Left ventricle myocardium inferior (tissue), 1 donor: ENCODE data around the gene CDH4. TPM values are rescaled to one million over a fixed set of nuclear protein-coding genes. Genes with fewer than 3 reads are reported as not detected.

ENCODE experiments used
- DNase-seq: peaks from one replicate; pipeline ENCODE4 v3.0.0-alpha.2; 2020
- H3K27ac ChIP-seq: fragments of 200-600 bp; replicated peaks from 2 replicates; pipeline ENCODE4 v1.8.0; 2021
- H3K27me3 ChIP-seq: fragments of 200-600 bp; 2 replicates; pipeline ENCODE4 v1.8.0; 2021; ENCODE audit warnings: low read depth
- H3K36me3 ChIP-seq: fragments of 200-600 bp; 2 replicates; pipeline ENCODE4 v1.8.0; 2021
- H3K4me1 ChIP-seq: fragments of 200-600 bp; 2 replicates; pipeline ENCODE4 v1.8.0; 2021
- H3K4me3 ChIP-seq: fragments of 200-600 bp; 2 replicates; pipeline ENCODE4 v1.8.0; 2021; ENCODE audit warnings: mild to moderate bottlenecking, moderate library complexity
- H3K9me3 ChIP-seq: fragments of 200-600 bp; replicated peaks from 2 replicates; pipeline ENCODE4 v1.8.0; 2021
- CTCF ChIP-seq: fragments of 200-600 bp; IDR thresholded peaks from 2 replicates; pipeline ENCODE4 v1.8.0; 2021; ENCODE audit warnings: antibody characterized with exemption, mild to moderate bottlenecking, borderline replicate concordance
- intact Hi-C: fragments of 100-400 bp; cut with micrococcal nuclease; formaldehyde crosslinking; loops from one replicate; pipeline ENCODE4 v1.11.0; 2022
- total RNA-seq: library from RNA; stranded (reverse); fragmentation: NEBNext Ultra II Directional; extraction: Animal tissue kit (Norgen Biotek cat#: 25700); gene quantifications from one replicate; pipeline ENCODE4 v1.2.1, GENCODE V29; 2021
- donor health status: DM: no; HTN: yes; CAD: no; lungs with severe emphysema.

The CDH4 gene
- total RNA-seq, 1 donor from 2014 or later = 0.05 TPM

- Histone ChIP-seq H3K27ac (no peak overlapping the region), H3K36me3 (no peaks in the 10 kb centered on the region), H3K4me1 (peaks cover 7% of the 10 kb centered on the region), H3K4me3 (no peak overlapping the region), H3K27me3 (peaks cover 58% of the 10 kb centered on the region), H3K9me3 (no peaks in the 10 kb centered on the region)
- no peak for TF ChIP-seq CTCF
- no peak for DNase-seq
- intact Hi-C loops = no loop called here
Observed at GRCh38 chr20:61507778-61508177, 255.7 kb downstream of the CDH4 start.

GRCh38 chr20:61508301-61509096, 256.4 kb downstream of the CDH4 start:
- no peak overlapping the region for H3K27ac ChIP-seq
- peaks cover 7% of the 10 kb centered on the region for H3K4me1 ChIP-seq
- peaks cover 52% of the 10 kb centered on the region for H3K27me3 ChIP-seq
- H3K9me3 ChIP-seq = no peaks in the 10 kb centered on the region
- no peaks in the 10 kb centered on the region for H3K36me3 ChIP-seq
- no peak for TF ChIP-seq CTCF
- intact Hi-C loops = no loop called here
- no peak overlapping the region for H3K4me3 ChIP-seq
- DNase-seq = no peak

- H3K36me3 ChIP-seq = no peaks in the 10 kb centered on the region
- H3K4me3 ChIP-seq = no peak overlapping the region
- peaks cover 32% of the 10 kb centered on the region for H3K27me3 ChIP-seq
- no peaks in the 10 kb centered on the region for H3K9me3 ChIP-seq
- no peak overlapping the region for H3K27ac ChIP-seq
- intact Hi-C loops = no loop called here
- peaks cover 8% of the 10 kb centered on the region for H3K4me1 ChIP-seq
- no peak for DNase-seq
- no peak for TF ChIP-seq CTCF
Observed at GRCh38 chr20:61510778-61511330, 258.8 kb downstream of the CDH4 start.

GRCh38 chr20:61512475-61512874, 260.4 kb downstream of the CDH4 start:
- Histone ChIP-seq H3K4me1 (peaks cover 15% of the 10 kb centered on the region), H3K36me3 (no peaks in the 10 kb centered on the region), H3K4me3 (no peak overlapping the region), H3K27ac (no peak overlapping the region), H3K27me3 (peaks cover 17% of the 10 kb centered on the region), H3K9me3 (no peaks in the 10 kb centered on the region)
- no peak for DNase-seq
- intact Hi-C loops = no loop called here
- no peak for TF ChIP-seq CTCF

GRCh38 chr20:61513124-61514017, 261.3 kb downstream of the CDH4 start:
- intact Hi-C loops = no loop called here
- no peak for TF ChIP-seq CTCF
- H3K4me1 ChIP-seq = peaks cover 15% of the 10 kb centered on the region
- no peaks in the 10 kb centered on the region for H3K36me3 ChIP-seq
- H3K27me3 ChIP-seq = peaks cover 10% of the 10 kb centered on the region
- no peak for DNase-seq
- no peak overlapping the region for H3K27ac ChIP-seq
- H3K4me3 ChIP-seq = no peak overlapping the region
- H3K9me3 ChIP-seq = no peaks in the 10 kb centered on the region
